GM12878 (cell line): ENCODE measurements around the gene PYGM. TPM values are rescaled to one million over a fixed set of nuclear protein-coding genes. Genes with fewer than 3 reads are reported as not detected.

Experiments used
- CHD2 ChIP-seq: IDR thresholded peaks from 2 replicates; pipeline ENCODE4 v1.6.1; 2011; ENCODE audit warnings: low read depth, low read length, improper control_type of control experiment, borderline replicate concordance
- CREB1 ChIP-seq: IDR thresholded peaks from 2 replicates; pipeline ENCODE4 v1.6.1; 2012; ENCODE audit warnings: low read depth, mild to moderate bottlenecking, inconsistent platforms
- CREM ChIP-seq: IDR thresholded peaks from 2 replicates; pipeline ENCODE4 v1.6.1; 2014; ENCODE audit warnings: antibody characterized with exemption, low read depth
- EED ChIP-seq: sonication (generic); IDR thresholded peaks from 2 replicates; pipeline ENCODE4 v1.6.1; 2016; ENCODE audit warnings: antibody characterized with exemption, low read depth
- EP300 ChIP-seq, 2 experiments: fragments of 150-350 bp in 1 of 2; IDR thresholded peaks; 2 replicates each; pipeline ENCODE4 v1.6.1; 2011 to 2012; ENCODE audit warnings: low read depth in 2 of 2, low read length in 2 of 2, borderline replicate concordance in 1 of 2, improper control_type of control experiment in 1 of 2, inconsistent platforms in 1 of 2; ENCODE audit not compliant: control insufficient read depth in 1 of 2
- GABPA ChIP-seq: IDR thresholded peaks from 2 replicates; pipeline ENCODE4 v1.6.1; 2014; ENCODE audit warnings: antibody characterized with exemption, low read depth, mild to moderate bottlenecking, inconsistent platforms
- HDAC6 ChIP-seq: fragments of 200-600 bp; sonication (generic); IDR thresholded peaks from one replicate; pipeline ENCODE4 v1.8.0; 2017; ENCODE audit warnings: antibody characterized with exemption; ENCODE audit not compliant: unreplicated experiment
- IKZF1 ChIP-seq: fragments of 450-650 bp; conservative IDR thresholded peaks from 2 replicates; pipeline ENCODE4 v1.6.1; 2017; ENCODE audit warnings: antibody characterized with exemption, mild to moderate bottlenecking
- KLF5 ChIP-seq: fragments of 450-650 bp; IDR thresholded peaks from 2 replicates; pipeline ENCODE4 v1.6.1; 2014; ENCODE audit warnings: mild to moderate bottlenecking; ENCODE audit not compliant: partially characterized antibody
- MTA2 ChIP-seq: fragments of 450-650 bp; IDR thresholded peaks from 2 replicates; pipeline ENCODE4 v1.6.1; 2016; ENCODE audit warnings: low read depth, mild to moderate bottlenecking, moderate library complexity
- NBN ChIP-seq: fragments of 450-650 bp; IDR thresholded peaks from 2 replicates; pipeline ENCODE4 v1.6.1; 2016
- NR2C2 ChIP-seq: IDR thresholded peaks from 2 replicates; pipeline ENCODE4 v1.6.1; 2011; ENCODE audit warnings: borderline replicate concordance, low read depth; ENCODE audit not compliant: control insufficient read depth, insufficient read length
- NR2F1 ChIP-seq: fragments of 450-650 bp; conservative IDR thresholded peaks from 2 replicates; pipeline ENCODE4 v1.6.1; 2017; ENCODE audit warnings: mild to moderate bottlenecking
- PAX5 ChIP-seq: IDR thresholded peaks from 2 replicates; pipeline ENCODE4 v1.6.1; 2011; ENCODE audit warnings: low read depth, low read length, borderline replicate concordance
- RB1 ChIP-seq: fragments of 450-650 bp; formaldehyde crosslinking; IDR thresholded peaks from 2 replicates; pipeline ENCODE4 v1.6.1; 2017; ENCODE audit warnings: mild to moderate bottlenecking, borderline replicate concordance
- RFX5 ChIP-seq: IDR thresholded peaks from 2 replicates; pipeline ENCODE4 v1.6.1; 2011; ENCODE audit warnings: low read depth, low read length, improper control_type of control experiment
- RUNX3 ChIP-seq: IDR thresholded peaks from 2 replicates; pipeline ENCODE4 v1.6.1; 2012; ENCODE audit warnings: low read length, inconsistent platforms
- TCF3 ChIP-seq: IDR thresholded peaks from 2 replicates; pipeline ENCODE4 v1.6.1; 2012; ENCODE audit warnings: low read depth, mild to moderate bottlenecking, low read length, borderline replicate concordance; ENCODE audit not compliant: insufficient read depth
- ZSCAN29 ChIP-seq: fragments of 450-650 bp; IDR thresholded peaks from 2 replicates; pipeline ENCODE4 v1.6.1; 2017; ENCODE audit warnings: mild to moderate bottlenecking, moderate library complexity
- polyA plus RNA-seq, 11 experiments: library from polyadenylated mRNA; depleted of rRNA in 4 of 11; unstranded in 6 of 11; stranded (reverse) in 5 of 11; fragments of >200 nt; fragmentation: Nextera tagmentation in 4 of 11; fragmentation: Illumina TruSeq in 1 of 11; extraction: Ambion mirVana in 4 of 11; extraction: Trizol in 1 of 11; gene quantifications; 1 replicate in 1 of 11; 2 replicates in 10 of 11; pipeline versions ENCODE4 v1.2.1 to v1.2.3, GENCODE V29; 2011 to 2016; ENCODE audit warnings: inconsistent platforms in 2 of 11, missing spikeins in 2 of 11, low read depth in 1 of 11
- total RNA-seq, 4 experiments: library from RNA; depleted of rRNA in 3 of 4; stranded (reverse); fragments of >200 nt in 3 of 4; fragmentation: Illumina TruSeq in 1 of 4; extraction: Trizol in 1 of 4; gene quantifications; 2 replicates each; pipeline versions ENCODE4 v1.2.1 to v1.2.3, GENCODE V29; 2013 to 2021
- TF ChIP-seq, protein P1 (sequence below): fragments of 450-650 bp; IDR thresholded peaks from 2 replicates; pipeline ENCODE4 v1.6.1; 2016; ENCODE audit warnings: mild to moderate bottlenecking
- TF ChIP-seq, protein P2 (sequence below): IDR thresholded peaks from 2 replicates; pipeline ENCODE4 v1.6.1; 2011; ENCODE audit warnings: mild to moderate bottlenecking, low read depth, low read length, moderate library complexity; ENCODE audit not compliant: insufficient replicate concordance
- TF ChIP-seq, protein P3 (sequence below): IDR thresholded peaks from 2 replicates; pipeline ENCODE4 v1.6.1; 2012; ENCODE audit warnings: low read depth, low read length, improper control_type of control experiment
- TF ChIP-seq, protein P4 (sequence below): fragments of 450-650 bp; IDR thresholded peaks from 2 replicates; pipeline ENCODE4 v1.6.1; 2017; ENCODE audit warnings: mild to moderate bottlenecking, moderate library complexity

PYGM gene
- total and polyA plus RNA-seq, 10 of the 15 experiments (the other 5 are each of a cell fraction or from before 2014, with no cell fraction given), result 0.04 to 3.7 (median 0.27) TPM; not detected in 1

DNA sequence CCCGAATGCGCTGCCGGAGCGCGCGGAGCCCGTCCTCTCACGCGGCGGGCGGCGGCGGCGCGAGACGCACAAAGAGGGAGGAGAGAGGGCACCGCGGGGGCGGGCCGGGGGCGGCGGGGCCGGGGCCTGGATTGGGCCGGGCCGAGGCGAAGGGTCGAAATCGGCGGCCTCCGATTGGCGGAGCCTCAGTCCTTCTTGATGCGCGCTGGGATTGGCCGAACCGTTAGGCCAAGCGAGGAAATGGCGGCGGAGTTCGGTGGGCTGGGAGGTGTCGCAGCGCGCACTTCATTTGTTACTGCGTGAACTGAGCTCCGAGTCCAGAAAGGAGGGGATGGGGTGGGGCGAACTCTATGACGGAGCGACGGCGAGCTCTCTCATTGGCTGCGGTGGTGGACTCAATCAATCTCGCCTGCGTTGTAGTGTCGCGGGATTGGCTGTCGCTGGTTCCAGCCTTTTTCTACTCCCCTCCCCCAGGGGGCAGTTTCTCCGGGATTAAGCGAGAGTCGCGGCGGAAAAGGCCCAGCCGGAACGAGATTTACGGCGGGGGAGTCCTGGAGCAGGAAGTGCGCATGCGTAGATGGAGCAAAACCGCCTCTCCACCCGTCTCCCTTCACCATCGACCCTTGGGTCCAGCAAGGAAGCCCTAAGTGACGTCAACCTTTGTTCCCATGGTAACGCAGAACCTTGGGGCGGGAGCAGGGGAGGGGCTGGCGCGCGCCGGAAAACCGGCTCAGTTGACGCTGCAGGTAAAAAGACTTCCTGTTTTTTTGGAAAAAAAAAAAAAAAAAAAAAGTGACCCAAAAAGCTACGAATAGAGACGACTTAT, 18.9 kb upstream of the PYGM start, which contains the start of gene SF1 (continued):
- TF ChIP-seq, protein P1, sequence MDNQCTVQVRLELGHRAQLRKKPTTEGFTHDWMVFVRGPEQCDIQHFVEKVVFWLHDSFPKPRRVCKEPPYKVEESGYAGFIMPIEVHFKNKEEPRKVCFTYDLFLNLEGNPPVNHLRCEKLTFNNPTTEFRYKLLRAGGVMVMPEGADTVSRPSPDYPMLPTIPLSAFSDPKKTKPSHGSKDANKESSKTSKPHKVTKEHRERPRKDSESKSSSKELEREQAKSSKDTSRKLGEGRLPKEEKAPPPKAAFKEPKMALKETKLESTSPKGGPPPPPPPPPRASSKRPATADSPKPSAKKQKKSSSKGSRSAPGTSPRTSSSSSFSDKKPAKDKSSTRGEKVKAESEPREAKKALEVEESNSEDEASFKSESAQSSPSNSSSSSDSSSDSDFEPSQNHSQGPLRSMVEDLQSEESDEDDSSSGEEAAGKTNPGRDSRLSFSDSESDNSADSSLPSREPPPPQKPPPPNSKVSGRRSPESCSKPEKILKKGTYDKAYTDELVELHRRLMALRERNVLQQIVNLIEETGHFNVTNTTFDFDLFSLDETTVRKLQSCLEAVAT, result peak; percentile 13; the same call in 1 of the 2 replicates
- TF ChIP-seq RUNX3, result no peak
- no peak for TF ChIP-seq MTA2
- TF ChIP-seq IKZF1, result peak; percentile 56; the same call in 1 of the 2 replicates
- TF ChIP-seq NR2F1, result no peak
- peak; percentile 79; the same call in 1 of the 2 replicates for TF ChIP-seq CREM
- no peak for TF ChIP-seq KLF5
- TF ChIP-seq, protein P2, sequence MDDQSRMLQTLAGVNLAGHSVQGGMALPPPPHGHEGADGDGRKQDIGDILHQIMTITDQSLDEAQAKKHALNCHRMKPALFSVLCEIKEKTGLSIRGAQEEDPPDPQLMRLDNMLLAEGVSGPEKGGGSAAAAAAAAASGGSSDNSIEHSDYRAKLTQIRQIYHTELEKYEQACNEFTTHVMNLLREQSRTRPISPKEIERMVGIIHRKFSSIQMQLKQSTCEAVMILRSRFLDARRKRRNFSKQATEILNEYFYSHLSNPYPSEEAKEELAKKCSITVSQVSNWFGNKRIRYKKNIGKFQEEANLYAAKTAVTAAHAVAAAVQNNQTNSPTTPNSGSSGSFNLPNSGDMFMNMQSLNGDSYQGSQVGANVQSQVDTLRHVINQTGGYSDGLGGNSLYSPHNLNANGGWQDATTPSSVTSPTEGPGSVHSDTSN, result peak; percentile 75
- no peak for TF ChIP-seq HDAC6
- TF ChIP-seq CHD2, result peak; percentile 98
- peak; percentile 67 for TF ChIP-seq GABPA
- TF ChIP-seq ZSCAN29, result no peak
- no peak for TF ChIP-seq NR2C2
- 0 out of 2 replicates have a peak, but pooled peaks have one; percentile 28 for TF ChIP-seq TCF3
- peak; percentile 73; the same call in 1 of the 2 replicates for TF ChIP-seq CREB1
- peak in 1 of 2 experiments; percentile 38; a peak in 1 of 4 replicates for TF ChIP-seq EP300 (IDR thresholded peaks at IDR 0.05; ENCODE audit: borderline replicate concordance in 1 of 2, control insufficient read depth in 1 of 2, low read depth in 2 of 2, low read length in 2 of 2)
- peak; percentile 57; the same call in 1 of the 2 replicates for TF ChIP-seq EED
- peak; percentile 62 for TF ChIP-seq NBN
- no peak for TF ChIP-seq RB1
- TF ChIP-seq RFX5, result peak; percentile 88
- TF ChIP-seq, protein P3, sequence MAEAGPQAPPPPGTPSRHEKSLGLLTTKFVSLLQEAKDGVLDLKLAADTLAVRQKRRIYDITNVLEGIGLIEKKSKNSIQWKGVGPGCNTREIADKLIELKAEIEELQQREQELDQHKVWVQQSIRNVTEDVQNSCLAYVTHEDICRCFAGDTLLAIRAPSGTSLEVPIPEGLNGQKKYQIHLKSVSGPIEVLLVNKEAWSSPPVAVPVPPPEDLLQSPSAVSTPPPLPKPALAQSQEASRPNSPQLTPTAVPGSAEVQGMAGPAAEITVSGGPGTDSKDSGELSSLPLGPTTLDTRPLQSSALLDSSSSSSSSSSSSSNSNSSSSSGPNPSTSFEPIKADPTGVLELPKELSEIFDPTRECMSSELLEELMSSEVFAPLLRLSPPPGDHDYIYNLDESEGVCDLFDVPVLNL, result peak; percentile 5; the same call in 1 of the 2 replicates
- 0 out of 2 replicates have a peak, but pooled peaks have one; percentile 52 for TF ChIP-seq PAX5
- TF ChIP-seq, protein P4, sequence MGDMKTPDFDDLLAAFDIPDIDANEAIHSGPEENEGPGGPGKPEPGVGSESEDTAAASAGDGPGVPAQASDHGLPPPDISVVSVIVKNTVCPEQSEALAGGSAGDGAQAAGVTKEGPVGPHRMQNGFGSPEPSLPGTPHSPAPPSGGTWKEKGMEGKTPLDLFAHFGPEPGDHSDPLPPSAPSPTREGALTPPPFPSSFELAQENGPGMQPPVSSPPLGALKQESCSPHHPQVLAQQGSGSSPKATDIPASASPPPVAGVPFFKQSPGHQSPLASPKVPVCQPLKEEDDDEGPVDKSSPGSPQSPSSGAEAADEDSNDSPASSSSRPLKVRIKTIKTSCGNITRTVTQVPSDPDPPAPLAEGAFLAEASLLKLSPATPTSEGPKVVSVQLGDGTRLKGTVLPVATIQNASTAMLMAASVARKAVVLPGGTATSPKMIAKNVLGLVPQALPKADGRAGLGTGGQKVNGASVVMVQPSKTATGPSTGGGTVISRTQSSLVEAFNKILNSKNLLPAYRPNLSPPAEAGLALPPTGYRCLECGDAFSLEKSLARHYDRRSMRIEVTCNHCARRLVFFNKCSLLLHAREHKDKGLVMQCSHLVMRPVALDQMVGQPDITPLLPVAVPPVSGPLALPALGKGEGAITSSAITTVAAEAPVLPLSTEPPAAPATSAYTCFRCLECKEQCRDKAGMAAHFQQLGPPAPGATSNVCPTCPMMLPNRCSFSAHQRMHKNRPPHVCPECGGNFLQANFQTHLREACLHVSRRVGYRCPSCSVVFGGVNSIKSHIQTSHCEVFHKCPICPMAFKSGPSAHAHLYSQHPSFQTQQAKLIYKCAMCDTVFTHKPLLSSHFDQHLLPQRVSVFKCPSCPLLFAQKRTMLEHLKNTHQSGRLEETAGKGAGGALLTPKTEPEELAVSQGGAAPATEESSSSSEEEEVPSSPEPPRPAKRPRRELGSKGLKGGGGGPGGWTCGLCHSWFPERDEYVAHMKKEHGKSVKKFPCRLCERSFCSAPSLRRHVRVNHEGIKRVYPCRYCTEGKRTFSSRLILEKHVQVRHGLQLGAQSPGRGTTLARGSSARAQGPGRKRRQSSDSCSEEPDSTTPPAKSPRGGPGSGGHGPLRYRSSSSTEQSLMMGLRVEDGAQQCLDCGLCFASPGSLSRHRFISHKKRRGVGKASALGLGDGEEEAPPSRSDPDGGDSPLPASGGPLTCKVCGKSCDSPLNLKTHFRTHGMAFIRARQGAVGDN, result no peak
